Ishikawa (cell line): Measurements from ENCODE around the gene ALDH18A1.

Experiments used
- CEBPB ChIP-seq: IDR thresholded peaks from 2 replicates; pipeline ENCODE4 v1.6.1; 2012
- CREB1 ChIP-seq: IDR thresholded peaks from 2 replicates; pipeline ENCODE4 v1.6.1; 2012; ENCODE audit warnings: low read depth
- EGR1 ChIP-seq: IDR thresholded peaks from 2 replicates; pipeline ENCODE4 v1.6.1; 2012
- EP300 ChIP-seq: IDR thresholded peaks from 2 replicates; pipeline ENCODE4 v1.6.1; 2012; ENCODE audit warnings: borderline replicate concordance
- FOXM1 ChIP-seq: IDR thresholded peaks from 2 replicates; pipeline ENCODE4 v1.6.1; 2012; ENCODE audit warnings: low read depth, borderline replicate concordance
- MAX ChIP-seq: IDR thresholded peaks from 2 replicates; pipeline ENCODE4 v1.6.1; 2012
- NFIC ChIP-seq: IDR thresholded peaks from 2 replicates; pipeline ENCODE4 v1.6.1; 2012
- RAD21 ChIP-seq: IDR thresholded peaks from 2 replicates; pipeline ENCODE4 v1.6.1; 2012; ENCODE audit warnings: low read depth
- TAF1 ChIP-seq: IDR thresholded peaks from 2 replicates; pipeline ENCODE4 v1.6.1; 2012; ENCODE audit warnings: low read depth, mild to moderate bottlenecking
- TCF12 ChIP-seq: IDR thresholded peaks from 2 replicates; pipeline ENCODE4 v1.6.1; 2012; ENCODE audit warnings: low read depth
- TEAD4 ChIP-seq: IDR thresholded peaks from 2 replicates; pipeline ENCODE4 v1.6.1; 2012
- YY1 ChIP-seq: IDR thresholded peaks from 2 replicates; pipeline ENCODE4 v1.6.1; 2012; ENCODE audit warnings: low read depth
- ZBTB7A ChIP-seq: IDR thresholded peaks from 2 replicates; pipeline ENCODE4 v1.6.1; 2012; ENCODE audit warnings: low read depth
- TF ChIP-seq, protein P1 (sequence below): IDR thresholded peaks from 2 replicates; pipeline ENCODE4 v1.6.1; 2012
- TF ChIP-seq, protein P2 (sequence below): IDR thresholded peaks from 2 replicates; pipeline ENCODE4 v1.6.1; 2012; ENCODE audit warnings: low read depth, mild to moderate bottlenecking

The ALDH18A1 gene

GRCh38 chr10:95597788-95598187, 58.7 kb downstream of the ALDH18A1 start:
- no peak for TF ChIP-seq YY1
- TF ChIP-seq, protein P1, sequence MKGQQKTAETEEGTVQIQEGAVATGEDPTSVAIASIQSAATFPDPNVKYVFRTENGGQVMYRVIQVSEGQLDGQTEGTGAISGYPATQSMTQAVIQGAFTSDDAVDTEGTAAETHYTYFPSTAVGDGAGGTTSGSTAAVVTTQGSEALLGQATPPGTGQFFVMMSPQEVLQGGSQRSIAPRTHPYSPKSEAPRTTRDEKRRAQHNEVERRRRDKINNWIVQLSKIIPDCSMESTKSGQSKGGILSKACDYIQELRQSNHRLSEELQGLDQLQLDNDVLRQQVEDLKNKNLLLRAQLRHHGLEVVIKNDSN: no peak
- no peak for TF ChIP-seq TAF1
- TF ChIP-seq ZBTB7A: no peak
- no peak for TF ChIP-seq TCF12
- no peak for TF ChIP-seq MAX
- TF ChIP-seq CREB1: no peak
- no peak for TF ChIP-seq NFIC

- no peak for TF ChIP-seq TCF12
Measured at GRCh38 chr10:95588025-95588424, 68.5 kb downstream of the ALDH18A1 start.

GRCh38 chr10:95579835-95580535, 76.5 kb downstream of the ALDH18A1 start:
- TF ChIP-seq ZBTB7A: no peak
- no peak for TF ChIP-seq TEAD4
- no peak for TF ChIP-seq FOXM1
- no peak for TF ChIP-seq EP300
- TF ChIP-seq EGR1: no peak
- TF ChIP-seq TAF1: no peak
- TF ChIP-seq TCF12: no peak
- TF ChIP-seq, protein P2, sequence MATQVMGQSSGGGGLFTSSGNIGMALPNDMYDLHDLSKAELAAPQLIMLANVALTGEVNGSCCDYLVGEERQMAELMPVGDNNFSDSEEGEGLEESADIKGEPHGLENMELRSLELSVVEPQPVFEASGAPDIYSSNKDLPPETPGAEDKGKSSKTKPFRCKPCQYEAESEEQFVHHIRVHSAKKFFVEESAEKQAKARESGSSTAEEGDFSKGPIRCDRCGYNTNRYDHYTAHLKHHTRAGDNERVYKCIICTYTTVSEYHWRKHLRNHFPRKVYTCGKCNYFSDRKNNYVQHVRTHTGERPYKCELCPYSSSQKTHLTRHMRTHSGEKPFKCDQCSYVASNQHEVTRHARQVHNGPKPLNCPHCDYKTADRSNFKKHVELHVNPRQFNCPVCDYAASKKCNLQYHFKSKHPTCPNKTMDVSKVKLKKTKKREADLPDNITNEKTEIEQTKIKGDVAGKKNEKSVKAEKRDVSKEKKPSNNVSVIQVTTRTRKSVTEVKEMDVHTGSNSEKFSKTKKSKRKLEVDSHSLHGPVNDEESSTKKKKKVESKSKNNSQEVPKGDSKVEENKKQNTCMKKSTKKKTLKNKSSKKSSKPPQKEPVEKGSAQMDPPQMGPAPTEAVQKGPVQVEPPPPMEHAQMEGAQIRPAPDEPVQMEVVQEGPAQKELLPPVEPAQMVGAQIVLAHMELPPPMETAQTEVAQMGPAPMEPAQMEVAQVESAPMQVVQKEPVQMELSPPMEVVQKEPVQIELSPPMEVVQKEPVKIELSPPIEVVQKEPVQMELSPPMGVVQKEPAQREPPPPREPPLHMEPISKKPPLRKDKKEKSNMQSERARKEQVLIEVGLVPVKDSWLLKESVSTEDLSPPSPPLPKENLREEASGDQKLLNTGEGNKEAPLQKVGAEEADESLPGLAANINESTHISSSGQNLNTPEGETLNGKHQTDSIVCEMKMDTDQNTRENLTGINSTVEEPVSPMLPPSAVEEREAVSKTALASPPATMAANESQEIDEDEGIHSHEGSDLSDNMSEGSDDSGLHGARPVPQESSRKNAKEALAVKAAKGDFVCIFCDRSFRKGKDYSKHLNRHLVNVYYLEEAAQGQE: no peak
- no peak for TF ChIP-seq CREB1
- no peak for TF ChIP-seq NFIC
- no peak for TF ChIP-seq CEBPB
- TF ChIP-seq MAX: no peak
- TF ChIP-seq, protein P1: no peak
- no peak for TF ChIP-seq YY1
- no peak for TF ChIP-seq RAD21

DNA sequence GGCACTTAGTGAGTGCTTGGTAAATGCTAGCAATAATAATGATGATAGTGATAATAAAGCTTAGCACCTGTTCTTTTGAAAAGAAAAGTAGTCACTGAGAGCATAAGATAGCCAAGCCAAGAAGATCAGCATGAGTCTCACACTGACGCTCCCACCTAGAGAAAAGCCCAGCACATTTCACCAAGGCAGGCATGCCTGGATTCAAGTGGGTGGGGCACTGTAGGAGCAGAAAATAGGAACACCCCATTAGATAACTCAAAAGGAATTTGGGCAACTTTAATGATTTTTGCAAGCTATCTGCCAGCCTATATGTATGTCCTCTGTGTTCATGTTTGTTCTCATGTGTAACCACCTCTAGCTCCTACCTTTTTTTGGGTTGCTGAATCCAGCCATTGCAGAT, 77.2 kb downstream of the ALDH18A1 start:
- TF ChIP-seq TEAD4 (no peak), NFIC (no peak)

DNA sequence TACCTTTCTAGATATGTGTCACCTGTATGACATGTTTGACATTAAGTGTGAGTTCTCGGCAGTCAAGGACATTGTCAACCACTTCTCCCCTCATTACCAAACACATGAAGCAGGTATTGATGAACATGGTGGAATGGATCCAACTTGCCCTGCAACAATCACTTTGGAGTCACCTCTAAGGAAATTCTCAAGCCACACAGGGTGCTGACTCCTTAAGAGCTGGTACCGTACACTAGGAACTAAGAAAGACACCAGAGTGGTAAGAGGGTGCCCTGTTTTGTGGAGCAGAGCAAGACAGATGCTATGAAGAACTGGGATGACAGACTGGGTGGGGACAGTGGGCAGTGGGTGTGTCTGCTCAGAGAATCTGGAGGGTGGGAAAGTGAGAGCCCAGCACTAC, 77.9 kb downstream of the ALDH18A1 start:
- TF ChIP-seq EP300: no peak
- TF ChIP-seq, protein P1: no peak
- TF ChIP-seq FOXM1: no peak
- TF ChIP-seq EGR1: no peak
- TF ChIP-seq CEBPB: no peak
- TF ChIP-seq MAX: no peak
- TF ChIP-seq YY1: no peak
- TF ChIP-seq, protein P2: no peak
- TF ChIP-seq TAF1: no peak
- no peak for TF ChIP-seq NFIC
- TF ChIP-seq TCF12: no peak
- TF ChIP-seq CREB1: no peak
